D721Med (cell line): ENCODE results near the gene USP40.

Source experiments
- DNase-seq: peaks from one replicate; pipeline ENCODE4 v3.0.0; 2011; ENCODE audit warnings: low spot score; ENCODE audit not compliant: insufficient read length
- FAIRE-seq: peaks from 2 replicates; lab custom pipeline; 2011; peaks lifted over from hg19 to GRCh38; lab: Jason Lieb, UNC
- TF ChIP-seq, protein P1 (sequence below): IDR thresholded peaks from 2 replicates; pipeline ENCODE4 v1.5.1; 2012; ENCODE audit warnings: mild to moderate bottlenecking, control low read depth; ENCODE audit not compliant: insufficient read depth; ENCODE audit errors: missing control alignments

Gene USP40

DNA sequence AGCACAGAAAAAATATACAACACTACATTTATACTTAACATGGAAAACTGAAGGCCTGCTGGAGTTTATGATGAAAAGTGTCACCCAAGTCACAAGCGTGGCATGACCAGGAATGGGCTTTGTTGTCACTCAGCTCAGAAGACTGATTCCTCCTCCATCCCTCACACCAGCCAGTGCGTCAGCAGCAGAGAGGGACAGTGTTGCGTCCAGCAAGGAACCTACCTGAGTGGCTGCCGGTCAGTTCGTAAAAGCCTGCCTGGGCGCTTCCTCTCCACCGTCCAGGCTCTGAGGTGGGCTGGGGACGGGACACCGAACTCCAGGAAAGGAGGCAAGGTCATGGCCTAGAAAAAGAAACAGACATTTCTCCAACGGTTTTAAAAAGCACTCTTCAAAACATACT is 77.4 kb downstream of the USP40 start:
- TF ChIP-seq, protein P1, sequence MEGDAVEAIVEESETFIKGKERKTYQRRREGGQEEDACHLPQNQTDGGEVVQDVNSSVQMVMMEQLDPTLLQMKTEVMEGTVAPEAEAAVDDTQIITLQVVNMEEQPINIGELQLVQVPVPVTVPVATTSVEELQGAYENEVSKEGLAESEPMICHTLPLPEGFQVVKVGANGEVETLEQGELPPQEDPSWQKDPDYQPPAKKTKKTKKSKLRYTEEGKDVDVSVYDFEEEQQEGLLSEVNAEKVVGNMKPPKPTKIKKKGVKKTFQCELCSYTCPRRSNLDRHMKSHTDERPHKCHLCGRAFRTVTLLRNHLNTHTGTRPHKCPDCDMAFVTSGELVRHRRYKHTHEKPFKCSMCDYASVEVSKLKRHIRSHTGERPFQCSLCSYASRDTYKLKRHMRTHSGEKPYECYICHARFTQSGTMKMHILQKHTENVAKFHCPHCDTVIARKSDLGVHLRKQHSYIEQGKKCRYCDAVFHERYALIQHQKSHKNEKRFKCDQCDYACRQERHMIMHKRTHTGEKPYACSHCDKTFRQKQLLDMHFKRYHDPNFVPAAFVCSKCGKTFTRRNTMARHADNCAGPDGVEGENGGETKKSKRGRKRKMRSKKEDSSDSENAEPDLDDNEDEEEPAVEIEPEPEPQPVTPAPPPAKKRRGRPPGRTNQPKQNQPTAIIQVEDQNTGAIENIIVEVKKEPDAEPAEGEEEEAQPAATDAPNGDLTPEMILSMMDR: no peak
- DNase-seq: no peak
- FAIRE-seq: no peak

DNA sequence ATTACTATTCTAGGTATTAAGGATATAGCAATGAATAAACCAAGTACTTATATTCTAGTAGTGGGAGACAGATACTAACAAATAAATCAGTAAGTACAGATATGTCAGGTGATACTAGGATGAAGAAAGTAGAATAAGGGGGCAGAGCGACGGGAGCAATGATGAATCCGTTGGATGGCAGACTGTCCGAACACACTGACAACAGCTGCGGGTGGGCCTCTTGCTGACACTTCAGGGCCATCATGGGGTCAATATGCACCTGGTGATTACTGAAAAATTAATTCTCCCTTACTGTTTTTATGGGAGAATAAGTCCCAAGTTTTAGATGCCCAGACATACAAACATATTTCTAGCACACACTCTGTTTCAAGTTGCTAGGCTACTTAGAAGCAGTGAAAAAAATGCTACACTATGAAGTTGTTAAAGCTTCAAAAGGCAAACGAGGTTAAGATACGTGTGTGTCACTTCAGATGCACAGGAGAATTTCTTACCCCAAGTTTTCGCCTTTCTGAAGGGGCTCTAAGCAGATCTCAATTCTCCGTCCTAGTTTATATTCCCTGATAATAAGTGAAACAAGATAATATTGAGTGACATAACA is 78.7 kb downstream of the USP40 start:
- FAIRE-seq (no peak), DNase-seq (no peak)
- TF ChIP-seq, protein P1: no peak

DNA sequence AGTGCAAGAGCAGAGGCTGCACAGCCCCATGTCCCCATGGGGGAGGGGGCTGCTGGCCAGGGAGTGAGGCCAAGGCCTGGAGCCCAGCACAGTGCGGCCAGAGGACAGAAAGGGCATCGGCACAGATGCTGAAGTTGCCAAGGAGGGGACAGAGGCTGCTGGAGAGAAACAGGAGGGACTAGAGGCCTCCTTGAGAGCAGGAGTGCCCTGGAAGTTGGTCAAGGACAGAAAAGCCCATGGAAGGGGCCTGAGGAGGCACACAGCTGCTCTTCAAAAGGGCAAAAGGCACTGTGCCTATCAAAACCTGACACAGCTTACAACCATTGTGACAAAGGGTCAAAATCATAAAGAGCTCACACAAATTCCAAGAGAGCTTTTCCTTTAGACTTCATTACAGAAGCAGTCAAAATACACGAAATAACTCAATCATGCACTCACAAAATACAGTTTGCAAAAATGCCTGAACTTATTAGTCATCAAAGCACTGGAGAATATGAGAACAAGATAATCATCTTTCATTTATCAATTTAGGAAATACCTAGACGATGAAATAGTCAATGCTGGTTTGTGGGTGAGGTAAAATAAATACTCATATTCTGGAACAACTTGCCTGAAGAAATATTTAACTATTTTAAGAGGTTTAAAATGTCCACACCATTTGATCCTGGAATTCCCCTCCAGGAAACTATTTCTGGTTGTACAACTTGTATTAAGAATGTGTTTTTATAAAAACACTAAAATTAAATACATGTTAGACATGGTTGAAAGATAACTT is 79.6 kb downstream of the USP40 start:
- DNase-seq: no peak
- no peak for FAIRE-seq
- TF ChIP-seq, protein P1: no peak

DNA sequence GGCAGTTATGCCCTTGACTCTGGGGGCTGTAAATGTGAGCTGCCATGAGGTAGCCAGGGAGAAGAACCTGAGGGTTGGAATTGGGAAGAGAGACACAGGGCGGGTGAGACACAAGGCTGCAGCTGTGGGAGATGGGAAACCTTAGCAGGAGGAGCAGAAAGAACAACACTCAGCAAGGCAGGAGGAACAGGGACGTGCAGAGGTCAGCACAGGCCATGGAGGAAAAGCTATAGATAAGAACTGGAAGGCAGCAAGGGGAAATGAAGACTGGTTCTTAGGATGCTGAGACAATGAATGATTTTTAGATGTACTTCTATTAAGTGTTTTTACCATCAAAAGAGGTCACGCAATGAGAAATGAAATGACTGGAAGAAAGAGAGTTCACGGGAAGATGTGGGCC is 80.2 kb downstream of the USP40 start:
- FAIRE-seq: no peak
- TF ChIP-seq, protein P1: no peak
- DNase-seq: no peak

DNA sequence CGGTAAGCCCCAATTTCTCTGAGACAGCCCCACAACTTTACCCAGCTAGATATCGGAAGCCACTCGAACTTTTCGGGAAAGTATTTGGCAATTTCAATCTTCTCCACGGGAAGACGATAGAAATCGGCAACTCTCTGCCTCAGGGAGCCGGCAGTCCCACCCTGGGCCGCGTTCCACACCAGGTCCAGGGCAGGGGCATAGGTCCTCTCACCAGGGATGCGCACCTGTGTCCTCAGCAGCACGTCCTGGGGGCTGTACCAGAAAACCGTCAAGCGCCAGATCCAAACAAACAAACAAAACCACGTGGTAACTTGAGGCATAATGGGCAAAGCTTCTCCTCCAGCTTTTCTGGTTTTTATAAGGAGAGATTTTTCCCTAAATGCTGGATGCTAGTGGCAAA is 80.9 kb downstream of the USP40 start:
- DNase-seq (no peak), FAIRE-seq (no peak)
- TF ChIP-seq, protein P1: no peak

DNA sequence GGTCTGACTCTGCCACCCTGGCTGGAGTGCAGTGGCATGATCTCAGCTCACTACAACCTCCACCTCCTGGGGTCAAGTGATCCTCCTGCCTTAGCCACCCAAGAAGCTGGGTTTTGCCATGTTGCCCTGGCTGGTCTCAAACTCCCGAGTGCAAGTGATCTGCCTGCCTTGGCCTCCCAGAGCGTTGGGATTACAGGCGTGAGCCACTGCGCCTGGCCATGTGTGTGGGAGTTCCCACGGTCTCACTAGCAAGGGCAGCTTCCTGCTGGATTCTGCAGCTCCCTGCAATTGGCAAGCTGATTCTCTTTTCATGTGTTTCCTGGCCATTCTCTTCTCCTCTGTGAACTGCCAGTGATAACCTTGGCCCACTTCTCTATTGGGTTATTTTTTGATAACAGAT is 84.0 kb downstream of the USP40 start:
- no peak for DNase-seq
- TF ChIP-seq, protein P1: no peak
- no peak for FAIRE-seq
